Umbilical cord (tissue), 2 donors: ENCODE results near the gene UNC13B. TPM values are rescaled to one million over a fixed set of nuclear protein-coding genes. Genes with fewer than 3 reads are reported as not detected.

Experiments used
- DNase-seq: peaks from one replicate; pipeline ENCODE4 v3.0.0-alpha.2; 2015; ENCODE audit warnings: low spot score
- total RNA-seq: library from RNA; depleted of rRNA; stranded (reverse); fragments of >200 nt; gene quantifications from one replicate; pipeline ENCODE4 v1.2.3, GENCODE V29; 2014; ENCODE audit warnings: low replicate concordance; ENCODE audit not compliant: insufficient read depth

UNC13B gene
- total RNA-seq, 1 donor from 2014 or later: 12.0 TPM

DNA sequence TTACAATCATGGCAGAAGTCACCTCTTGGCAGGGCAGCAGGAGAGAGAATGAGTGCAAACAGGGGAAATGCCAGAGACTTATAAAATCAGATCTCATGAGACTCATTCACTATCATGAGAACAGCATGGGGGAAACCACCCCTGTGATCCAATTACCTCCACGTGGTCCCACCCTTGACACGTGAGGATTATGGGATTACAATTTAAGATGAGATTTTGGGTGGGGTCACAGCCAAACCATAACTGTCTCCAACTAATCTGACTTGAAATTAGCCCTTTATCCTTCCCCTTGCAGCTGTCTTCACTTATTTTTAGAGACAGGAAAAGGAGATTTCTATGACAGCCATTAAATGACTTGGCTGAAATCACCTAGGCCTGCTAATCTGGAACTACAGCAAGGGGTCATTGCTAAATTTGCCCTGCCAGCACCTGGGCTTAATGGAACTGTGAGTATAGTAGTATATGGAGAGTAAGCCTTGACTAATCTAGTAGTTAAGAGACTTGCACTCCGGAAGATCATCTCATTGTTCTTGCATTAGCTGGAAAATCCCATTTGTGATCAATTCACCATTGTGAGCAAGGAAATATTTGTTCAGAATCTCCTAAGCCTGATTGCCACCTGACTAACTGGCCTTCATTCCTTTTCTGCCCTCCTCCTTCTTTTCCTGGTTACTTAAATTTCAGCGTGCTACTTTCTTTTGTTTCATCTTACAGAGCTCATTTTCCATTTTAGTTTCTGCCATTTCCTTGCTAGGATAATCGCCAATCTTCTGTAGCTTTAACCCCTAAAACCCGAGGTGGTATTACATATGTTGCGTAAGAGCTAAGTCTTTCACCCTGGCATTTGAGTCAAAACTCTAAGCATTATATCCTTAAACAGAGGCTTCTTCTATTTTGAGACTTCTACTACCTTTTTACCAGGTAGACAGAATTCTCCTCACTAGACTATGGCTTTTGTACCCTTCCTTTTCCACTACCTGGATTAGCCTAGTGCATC lies 262.8 kb downstream of the UNC13B start:
- no peak for DNase-seq

DNA sequence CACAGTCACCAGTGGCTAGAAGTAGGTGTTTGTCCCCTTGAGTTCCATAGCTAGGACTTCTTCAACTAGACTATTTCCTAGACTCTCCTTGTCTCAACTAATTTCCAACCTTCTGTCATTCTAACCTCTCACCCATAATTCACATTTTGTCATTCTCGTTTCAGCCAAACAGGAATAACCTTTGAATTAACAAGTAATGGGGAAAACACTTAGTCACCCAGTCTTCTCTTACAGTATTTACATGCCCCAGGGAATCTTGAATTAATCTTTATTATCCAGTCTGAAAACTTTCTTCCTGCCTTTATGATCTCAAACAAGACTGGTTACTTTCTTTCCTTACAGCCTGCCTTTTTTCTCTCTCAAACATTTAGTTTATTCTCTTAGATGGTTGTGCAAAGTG lies 264.8 kb downstream of the UNC13B start:
- no peak for DNase-seq

DNA sequence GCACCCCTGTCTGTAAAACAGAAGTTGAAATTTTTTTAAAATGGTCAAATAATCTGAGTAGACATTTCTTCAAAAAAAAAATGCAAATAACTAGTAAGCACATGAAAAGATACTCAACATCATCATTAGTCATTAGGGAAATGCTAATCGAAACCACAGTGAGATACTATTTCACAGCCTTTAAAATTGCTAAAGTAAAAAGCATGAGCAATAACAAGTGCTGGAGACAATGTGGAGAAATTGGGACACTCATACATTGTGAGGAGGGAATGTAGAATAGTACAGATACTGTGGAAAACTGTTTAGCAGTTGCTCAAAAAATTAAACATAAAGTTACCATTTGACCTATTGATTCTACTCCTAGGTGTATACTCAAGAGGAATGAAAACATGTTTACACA lies 269.7 kb downstream of the UNC13B start:
- no peak for DNase-seq

DNA sequence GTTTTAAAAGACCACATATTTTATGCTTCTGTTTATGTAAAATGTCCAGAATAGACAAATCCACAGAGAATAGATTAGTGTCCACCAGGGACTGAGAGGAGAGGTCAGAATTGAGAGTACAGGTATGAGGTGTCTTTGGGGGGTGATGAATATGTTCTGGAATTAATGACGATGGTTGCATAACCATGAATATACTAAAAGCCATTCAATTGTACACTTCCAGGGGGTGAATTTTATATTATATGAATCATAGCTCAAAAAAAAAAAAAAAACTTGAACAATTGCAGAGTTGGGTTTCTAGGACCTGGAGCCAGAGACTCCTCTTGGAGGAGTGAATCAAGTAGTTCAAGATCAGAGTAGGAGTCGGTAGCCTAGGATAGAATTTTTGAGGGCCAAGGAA lies 270.3 kb downstream of the UNC13B start:
- DNase-seq: no peak

DNA sequence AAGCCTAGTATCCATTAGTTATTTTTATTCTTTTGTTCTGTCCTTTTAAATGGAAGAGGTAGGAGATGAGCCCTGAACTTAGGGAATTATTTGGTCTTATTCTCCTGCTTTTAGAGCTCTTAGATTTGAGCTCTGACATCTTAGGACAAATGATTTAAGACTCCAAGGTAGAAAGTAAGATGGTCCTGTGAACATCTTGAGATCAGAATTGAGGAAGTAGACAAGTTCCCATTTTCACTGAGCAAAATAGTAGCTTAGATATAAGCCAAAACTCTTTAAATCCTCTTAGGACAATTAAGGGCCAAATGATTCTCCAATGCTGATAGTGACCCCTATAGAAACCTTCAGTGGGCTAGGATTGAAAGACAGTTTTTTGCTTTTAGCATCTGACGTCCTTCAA lies 275.1 kb downstream of the UNC13B start:
- no peak for DNase-seq

DNA sequence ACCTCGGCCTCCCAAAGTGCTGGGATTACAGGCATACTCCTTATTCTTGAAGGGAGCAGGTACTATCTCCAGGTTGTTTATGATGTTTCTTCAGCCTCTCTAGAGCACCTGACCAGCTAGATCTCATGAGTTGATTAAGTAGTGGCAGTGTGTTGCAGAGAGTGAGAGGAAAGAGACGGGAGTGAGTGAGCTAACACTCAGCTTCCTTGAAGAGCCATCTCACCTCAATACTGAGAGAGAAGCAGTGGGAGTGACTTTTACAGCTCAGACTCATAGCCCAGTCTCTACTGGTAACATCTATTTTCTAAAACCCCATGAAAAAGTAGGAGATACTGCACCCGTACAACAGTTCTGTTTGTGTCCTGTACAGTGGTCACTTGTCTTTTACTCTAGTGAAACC lies 284.2 kb downstream of the UNC13B start:
- no peak for DNase-seq

DNA sequence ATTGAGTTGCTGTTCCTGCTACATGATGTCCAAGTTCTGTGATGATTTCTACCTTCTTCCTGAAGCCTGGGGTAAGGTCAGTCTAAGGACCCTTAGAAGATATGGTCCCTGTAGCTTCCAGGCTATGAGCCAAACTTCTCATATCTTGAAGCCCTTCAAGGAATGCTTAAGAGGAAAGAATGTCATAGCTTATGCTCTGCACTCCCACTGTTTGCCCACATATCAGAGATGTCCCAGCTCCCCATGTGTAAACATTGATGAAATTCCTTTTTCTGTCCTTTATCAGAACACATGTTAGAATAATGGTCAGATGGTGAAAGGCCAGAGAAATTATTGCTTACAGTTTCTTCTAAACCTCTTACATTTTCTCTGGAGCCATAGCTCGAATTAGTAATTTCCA lies 286.7 kb downstream of the UNC13B start:
- peak; percentile 52 for DNase-seq

DNA sequence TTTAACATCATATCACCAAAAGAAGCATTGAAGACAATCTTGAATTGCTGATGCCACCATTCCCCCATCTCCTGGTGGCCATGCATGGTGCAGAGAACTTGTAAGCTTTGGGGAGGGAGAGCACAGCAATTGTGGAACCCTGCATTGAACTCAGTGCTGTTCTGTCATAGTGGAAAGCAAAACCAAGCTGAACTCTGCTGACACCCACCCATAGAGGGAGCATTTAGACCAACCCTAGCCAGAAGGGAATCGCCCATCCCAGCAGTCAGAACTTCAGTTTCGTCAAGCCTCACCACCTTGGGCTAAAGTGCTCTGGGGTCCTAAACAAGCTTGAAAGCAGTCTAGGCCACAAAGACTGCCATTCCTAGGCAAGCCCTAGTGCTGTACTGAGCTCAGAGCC lies 290.7 kb downstream of the UNC13B start:
- DNase-seq: no peak

DNA sequence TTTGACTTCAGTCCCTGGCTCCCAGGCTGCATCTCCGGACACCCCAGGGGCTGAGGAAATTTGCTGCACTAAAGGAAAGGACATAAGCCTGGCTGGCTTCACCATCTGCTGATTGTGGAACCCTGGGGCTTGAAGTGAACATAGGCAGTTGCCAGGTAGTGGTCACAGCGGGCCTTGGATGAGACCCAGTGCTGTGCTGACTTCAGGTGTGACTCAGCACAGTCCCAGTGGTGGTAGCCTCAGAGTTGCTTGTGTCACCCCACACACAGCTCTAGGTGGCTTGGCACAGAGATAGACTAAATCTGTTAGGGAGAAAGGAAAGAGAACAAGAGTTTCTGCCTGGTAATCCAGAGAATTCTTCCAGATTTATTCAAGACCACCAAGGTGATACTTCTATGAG lies 292.0 kb downstream of the UNC13B start:
- DNase-seq: no peak

Other genes with a start within 250 kb of the UNC13B start
- 1.9 TPM for gene PHF24, start 203.7 kb upstream of the UNC13B start, total RNA-seq
- gene DNAJB5, start 172.3 kb upstream of the UNC13B start, total RNA-seq: 28.6 TPM
- 187 TPM for gene VCP, start 89.4 kb upstream of the UNC13B start, total RNA-seq
- 24.8 TPM for gene FANCG, start 82.1 kb upstream of the UNC13B start, total RNA-seq
- 3.9 TPM for gene PIGO, start 65.4 kb upstream of the UNC13B start, total RNA-seq
- 49.1 TPM for gene STOML2, start 58.9 kb upstream of the UNC13B start, total RNA-seq
- gene ATOSB, start 46.1 kb upstream of the UNC13B start, total RNA-seq: 10.8 TPM